Measurements from ENCODE around the gene GNG12. TPM values are rescaled to one million over a fixed set of nuclear protein-coding genes. Genes with fewer than 3 reads are reported as not detected.

The GNG12 gene
- total RNA-seq, 3 donors from 2014 or later: 85.0 to 191 (median 158) TPM

DNA sequence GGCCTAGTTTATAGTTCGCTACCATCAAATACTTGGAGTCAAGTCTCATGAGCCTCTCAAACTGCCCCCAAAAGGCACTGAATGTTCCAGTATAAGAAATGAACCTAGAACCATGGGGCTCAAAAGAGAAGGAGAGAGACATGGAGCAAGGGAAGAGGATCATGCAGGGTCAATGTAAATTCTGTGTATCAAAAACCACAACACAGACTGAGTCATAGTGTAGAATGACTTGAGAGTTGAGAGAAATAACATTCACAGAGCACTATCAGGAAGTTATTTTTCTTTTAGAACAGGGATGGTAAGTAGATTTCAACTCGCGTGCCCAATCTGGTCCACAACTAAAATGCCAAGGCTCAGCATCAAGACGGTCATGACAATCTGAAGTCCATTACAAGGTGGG lies 59.8 kb downstream of the GNG12 start:
- Histone ChIP-seq H3K36me3 (ENCODE audit: low read depth) (no peaks in the 10 kb centered on the region), H3K4me3 (no peak overlapping the region), H3K9me3 (no peaks in the 10 kb centered on the region), H3K4me1 (ENCODE audit: low read depth) (no peaks in the 10 kb centered on the region)
- ATAC-seq: no peak
- TF ChIP-seq, protein P1, sequence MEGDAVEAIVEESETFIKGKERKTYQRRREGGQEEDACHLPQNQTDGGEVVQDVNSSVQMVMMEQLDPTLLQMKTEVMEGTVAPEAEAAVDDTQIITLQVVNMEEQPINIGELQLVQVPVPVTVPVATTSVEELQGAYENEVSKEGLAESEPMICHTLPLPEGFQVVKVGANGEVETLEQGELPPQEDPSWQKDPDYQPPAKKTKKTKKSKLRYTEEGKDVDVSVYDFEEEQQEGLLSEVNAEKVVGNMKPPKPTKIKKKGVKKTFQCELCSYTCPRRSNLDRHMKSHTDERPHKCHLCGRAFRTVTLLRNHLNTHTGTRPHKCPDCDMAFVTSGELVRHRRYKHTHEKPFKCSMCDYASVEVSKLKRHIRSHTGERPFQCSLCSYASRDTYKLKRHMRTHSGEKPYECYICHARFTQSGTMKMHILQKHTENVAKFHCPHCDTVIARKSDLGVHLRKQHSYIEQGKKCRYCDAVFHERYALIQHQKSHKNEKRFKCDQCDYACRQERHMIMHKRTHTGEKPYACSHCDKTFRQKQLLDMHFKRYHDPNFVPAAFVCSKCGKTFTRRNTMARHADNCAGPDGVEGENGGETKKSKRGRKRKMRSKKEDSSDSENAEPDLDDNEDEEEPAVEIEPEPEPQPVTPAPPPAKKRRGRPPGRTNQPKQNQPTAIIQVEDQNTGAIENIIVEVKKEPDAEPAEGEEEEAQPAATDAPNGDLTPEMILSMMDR (IDR thresholded peaks at IDR 0.05): no peak
- DNase-seq: no peak
- intact Hi-C loops (cut with DNase I, micrococcal nuclease): loop anchor here in 1 of 2 donors (10.0 kb wide), 1 partner anchor 61 kb away; the partner anchor contains the start of gene GNG12

DNA sequence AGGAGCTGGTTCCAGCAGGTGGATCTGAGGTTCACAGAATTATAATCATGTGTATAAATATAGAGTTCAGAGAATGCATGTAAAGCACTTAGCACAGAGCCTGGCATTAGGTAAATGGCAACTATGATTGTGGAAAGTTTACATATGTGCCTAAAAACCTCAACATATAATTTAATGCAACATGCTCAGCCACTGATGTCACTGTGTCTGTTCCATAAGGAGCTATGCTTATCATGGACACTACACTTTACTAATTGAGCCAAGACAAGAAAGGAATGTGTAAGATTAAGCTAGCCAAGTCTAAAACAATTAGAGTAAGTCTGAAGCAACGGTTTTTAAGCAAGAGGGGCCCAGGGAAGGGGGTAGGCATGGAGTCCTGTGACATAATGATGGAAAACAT lies 61.5 kb downstream of the GNG12 start:
- H3K4me3 ChIP-seq: no peak overlapping the region
- DNase-seq (no peak), ATAC-seq (no peak)
- TF ChIP-seq, protein P1 (IDR thresholded peaks at IDR 0.05): no peak
- H3K9me3 ChIP-seq: no peaks in the 10 kb centered on the region
- H3K36me3 ChIP-seq (ENCODE audit: low read depth): no peaks in the 10 kb centered on the region
- intact Hi-C loops (cut with DNase I, micrococcal nuclease): loop anchor here in 1 of 2 donors (10.0 kb wide), 1 partner anchor 63 kb away; the partner anchor contains the start of gene GNG12
- H3K4me1 ChIP-seq (ENCODE audit: low read depth): no peaks in the 10 kb centered on the region

DNA sequence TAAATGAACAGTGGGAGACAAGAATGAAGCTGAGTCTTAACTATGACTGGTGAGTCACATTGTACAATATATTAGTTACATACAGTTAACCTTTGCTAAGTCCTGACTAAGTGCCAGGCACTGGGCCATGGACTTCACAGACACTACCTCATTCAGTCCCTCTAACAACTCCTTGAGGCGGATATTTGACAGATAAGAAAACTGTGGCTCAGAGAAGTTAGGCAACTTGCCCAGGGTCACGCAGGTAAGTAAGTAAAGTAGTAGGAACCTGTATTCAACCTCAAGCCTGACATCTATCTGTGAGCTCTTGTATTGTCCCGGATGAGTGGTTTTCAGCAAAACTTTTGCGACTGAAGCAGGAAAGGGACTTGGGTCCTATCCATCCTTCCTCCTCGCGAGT lies 62.1 kb downstream of the GNG12 start:
- Histone ChIP-seq H3K36me3 (ENCODE audit: low read depth) (no peaks in the 10 kb centered on the region), H3K9me3 (no peaks in the 10 kb centered on the region), H3K4me1 (ENCODE audit: low read depth) (no peaks in the 10 kb centered on the region), H3K4me3 (no peak overlapping the region)
- ATAC-seq (peak; percentile 74), DNase-seq (no peak)
- intact Hi-C loops (cut with DNase I, micrococcal nuclease): loop anchor here in 1 of 2 donors (10.0 kb wide), 1 partner anchor 64 kb away; the partner anchor contains the start of gene GNG12
- TF ChIP-seq, protein P1 (IDR thresholded peaks at IDR 0.05): no peak

DNA sequence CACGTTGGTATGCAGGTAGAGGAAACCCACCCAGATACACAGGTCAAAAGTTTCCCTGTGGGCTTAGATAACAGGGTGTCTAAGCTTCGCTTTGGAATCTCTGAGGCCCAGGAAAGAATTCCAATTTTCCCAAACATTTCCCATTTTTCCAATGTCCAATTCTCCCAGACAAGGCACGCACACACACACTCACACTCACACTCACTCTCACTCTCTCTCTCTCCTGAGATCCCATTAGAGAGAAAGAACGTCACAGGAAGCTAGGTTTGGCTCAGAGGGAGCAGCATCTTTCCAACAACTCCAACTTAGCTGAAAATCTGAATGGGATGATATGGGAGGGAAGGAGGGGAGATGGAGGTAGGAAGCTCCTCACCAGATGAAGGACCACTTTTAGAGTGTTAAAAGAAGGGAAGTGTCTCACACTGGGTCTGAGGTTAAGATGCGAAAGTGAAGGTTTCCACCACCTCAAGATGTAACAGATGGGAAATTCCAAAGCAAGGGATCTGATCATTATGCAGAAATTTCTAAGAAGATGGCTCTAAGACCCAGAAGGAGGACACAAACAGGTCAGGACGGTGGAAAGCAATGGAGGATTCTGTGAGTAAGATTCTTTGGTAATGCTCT lies 63.5 kb downstream of the GNG12 start:
- no peaks in the 10 kb centered on the region for H3K4me1 ChIP-seq (ENCODE audit: low read depth)
- intact Hi-C loops (cut with DNase I, micrococcal nuclease): loop anchor here (10.0 kb wide), 3 partner anchors 65 to 335 kb away; partner anchors contain the start of gene GNG12 (in 1 of the 2)
- no peaks in the 10 kb centered on the region for H3K9me3 ChIP-seq
- TF ChIP-seq, protein P1 (IDR thresholded peaks at IDR 0.05): no peak
- H3K4me3 ChIP-seq: no peak overlapping the region
- H3K36me3 ChIP-seq (ENCODE audit: low read depth): no peaks in the 10 kb centered on the region
- ATAC-seq (no peak), DNase-seq (no peak)

DNA sequence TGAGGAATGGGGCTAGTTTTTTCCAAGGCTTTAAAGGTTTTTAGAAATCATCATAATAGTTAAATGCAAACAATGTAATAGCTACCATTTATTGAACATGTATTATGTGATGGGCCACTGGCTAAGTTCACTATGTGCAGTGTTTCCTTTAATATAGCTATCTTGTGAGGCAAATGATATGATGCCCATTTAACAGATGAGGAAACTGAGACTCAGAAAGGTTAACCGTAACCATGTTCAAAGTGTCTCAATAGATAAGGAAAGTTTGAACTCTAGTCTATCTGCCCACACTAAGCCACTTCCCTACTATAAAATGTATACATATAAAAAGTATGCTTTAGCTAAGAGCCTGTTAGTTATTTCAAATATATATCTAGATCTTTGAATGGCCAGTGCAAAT lies 64.8 kb downstream of the GNG12 start:
- Histone ChIP-seq H3K36me3 (ENCODE audit: low read depth) (no peaks in the 10 kb centered on the region), H3K4me1 (ENCODE audit: low read depth) (no peaks in the 10 kb centered on the region), H3K4me3 (no peak overlapping the region), H3K9me3 (no peaks in the 10 kb centered on the region)
- ATAC-seq (no peak), DNase-seq (no peak)
- intact Hi-C loops (cut with DNase I, micrococcal nuclease): loop anchor here (10.0 kb wide), 2 partner anchors 204 to 336 kb away; no protein-coding TSS in a partner anchor
- TF ChIP-seq, protein P1 (IDR thresholded peaks at IDR 0.05): no peak

All from mucosa of descending colon (tissue), 3 donors.